HepG2 (cell line): ENCODE measurements around the gene CMIP. TPM values are rescaled to one million over a fixed set of nuclear protein-coding genes. Genes with fewer than 3 reads are reported as not detected.

Source experiments
- CHD4 ChIP-seq: fragments of 200-600 bp; sonication (generic); IDR thresholded peaks from 2 replicates; pipeline ENCODE4 v1.7.0; 2017; ENCODE audit warnings: mild to moderate bottlenecking, low read length, borderline replicate concordance
- CREM ChIP-seq, 2 experiments: sonication (generic) in 1 of 2; formaldehyde crosslinking in 1 of 2; IDR thresholded peaks; 2 replicates each; pipeline versions ENCODE4 v1.4.0 to v1.6.1; 2016 to 2020; ENCODE audit warnings: antibody characterized with exemption in 1 of 2, mild to moderate bottlenecking in 1 of 2, missing genetic modification reagents in 1 of 2
- HNRNPH1 ChIP-seq: fragments of 200-400 bp; formaldehyde crosslinking; optimal IDR thresholded peaks from 2 replicates; pipeline ENCODE3; 2017; ENCODE audit warnings: mild to moderate bottlenecking, low read depth, low read length
- HOXA3 ChIP-seq: sonication (generic); formaldehyde crosslinking; IDR thresholded peaks from 2 replicates; pipeline ENCODE4 v1.5.0; 2020; ENCODE audit warnings: missing genetic modification reagents
- IRF2 ChIP-seq: IDR thresholded peaks from 2 replicates; pipeline ENCODE4 v1.6.1; 2018; ENCODE audit warnings: missing genetic modification reagents, missing compliant biosample characterization
- IRX3 ChIP-seq: sonication (generic); formaldehyde crosslinking; IDR thresholded peaks from 2 replicates; pipeline ENCODE4 v1.8.1; 2023; ENCODE audit warnings: mild to moderate bottlenecking, low read depth, missing genetic modification reagents, borderline replicate concordance
- KLF9 ChIP-seq: IDR thresholded peaks from 2 replicates; pipeline ENCODE4 v1.6.1; 2016; ENCODE audit warnings: low read depth
- MIER3 ChIP-seq: IDR thresholded peaks from 2 replicates; pipeline ENCODE4 v1.6.1; 2016; ENCODE audit warnings: missing compliant biosample characterization, borderline replicate concordance
- MXI1 ChIP-seq: IDR thresholded peaks from 3 replicates; pipeline ENCODE4 v1.6.1; 2012; ENCODE audit warnings: low read depth, low read length, inconsistent platforms, borderline replicate concordance
- NR2F6 ChIP-seq, 2 experiments: IDR thresholded peaks; 2 replicates each; pipeline ENCODE4 v1.6.1; 2016; ENCODE audit warnings: antibody characterized with exemption in 1 of 2, mild to moderate bottlenecking in 1 of 2
- RARA ChIP-seq: IDR thresholded peaks from 2 replicates; pipeline ENCODE4 v1.6.1; 2016; ENCODE audit warnings: missing genetic modification reagents, missing compliant biosample characterization
- SP5 ChIP-seq: IDR thresholded peaks from 2 replicates; pipeline ENCODE4 v1.6.1; 2016; ENCODE audit warnings: low read depth, borderline replicate concordance
- TBX3 ChIP-seq: fragments of 450-650 bp; IDR thresholded peaks from 2 replicates; pipeline ENCODE4 v1.6.1; 2017; ENCODE audit warnings: antibody characterized with exemption, mild to moderate bottlenecking, inconsistent platforms, borderline replicate concordance
- ZNF30 ChIP-seq: sonication (generic); formaldehyde crosslinking; IDR thresholded peaks from 2 replicates; pipeline ENCODE4 v1.5.0; 2020; ENCODE audit warnings: mild to moderate bottlenecking, missing genetic modification reagents
- polyA plus RNA-seq, 8 experiments: library from polyadenylated mRNA; depleted of rRNA in 3 of 8; stranded (reverse) in 7 of 8; unstranded in 1 of 8; fragments of >200 nt; fragmentation: Illumina TruSeq in 4 of 8; extraction: Trizol in 4 of 8; gene quantifications; 2 replicates each; pipeline versions ENCODE4 v1.2.1 to v1.2.3, GENCODE V29; 2011 to 2016; ENCODE audit warnings: low read depth in 4 of 8, missing spikeins in 1 of 8, mixed read lengths in 1 of 8; ENCODE audit not compliant: insufficient read depth in 1 of 8
- total RNA-seq, 5 experiments: library from RNA; depleted of rRNA; stranded (reverse); fragments of >200 nt; fragmentation: Illumina TruSeq; extraction: Trizol; gene quantifications; 2 replicates each; pipeline ENCODE4 v1.2.3, GENCODE V29; 2016; ENCODE audit warnings: low read depth in 1 of 5
- TF ChIP-seq, protein P1 (sequence below): sonication (generic); formaldehyde crosslinking; IDR thresholded peaks from 2 replicates; pipeline ENCODE4 v1.4.0; 2020; ENCODE audit warnings: missing genetic modification reagents
- TF ChIP-seq, protein P2 (sequence below): sonication (generic); formaldehyde crosslinking; conservative IDR thresholded peaks from 2 replicates; pipeline ENCODE4 v1.8.0; 2022; ENCODE audit warnings: mild to moderate bottlenecking, moderate library complexity, missing genetic modification reagents
- TF ChIP-seq, protein P3 (sequence below): sonication (generic); formaldehyde crosslinking; IDR thresholded peaks from 2 replicates; pipeline ENCODE4 v1.5.0; 2020; ENCODE audit warnings: missing genetic modification reagents
- TF ChIP-seq, protein P4 (sequence below): sonication (generic); formaldehyde crosslinking; IDR thresholded peaks from 2 replicates; pipeline ENCODE4 v1.4.0; 2020; ENCODE audit warnings: missing genetic modification reagents
- TF ChIP-seq, protein P5 (sequence below): sonication (generic); formaldehyde crosslinking; IDR thresholded peaks from 2 replicates; pipeline ENCODE4 v1.4.0; 2020; ENCODE audit warnings: mild to moderate bottlenecking, missing genetic modification reagents
- TF ChIP-seq, protein P6 (sequence below): sonication (generic); formaldehyde crosslinking; IDR thresholded peaks from 2 replicates; pipeline ENCODE4 v1.4.0; 2020; ENCODE audit warnings: low read depth, mild to moderate bottlenecking, missing genetic modification reagents

CMIP gene
- total and polyA plus RNA-seq, 2 of the 13 experiments (the other 11 are each of a cell fraction or from before 2014, with no cell fraction given), result 10.9 to 18.1 TPM

DNA sequence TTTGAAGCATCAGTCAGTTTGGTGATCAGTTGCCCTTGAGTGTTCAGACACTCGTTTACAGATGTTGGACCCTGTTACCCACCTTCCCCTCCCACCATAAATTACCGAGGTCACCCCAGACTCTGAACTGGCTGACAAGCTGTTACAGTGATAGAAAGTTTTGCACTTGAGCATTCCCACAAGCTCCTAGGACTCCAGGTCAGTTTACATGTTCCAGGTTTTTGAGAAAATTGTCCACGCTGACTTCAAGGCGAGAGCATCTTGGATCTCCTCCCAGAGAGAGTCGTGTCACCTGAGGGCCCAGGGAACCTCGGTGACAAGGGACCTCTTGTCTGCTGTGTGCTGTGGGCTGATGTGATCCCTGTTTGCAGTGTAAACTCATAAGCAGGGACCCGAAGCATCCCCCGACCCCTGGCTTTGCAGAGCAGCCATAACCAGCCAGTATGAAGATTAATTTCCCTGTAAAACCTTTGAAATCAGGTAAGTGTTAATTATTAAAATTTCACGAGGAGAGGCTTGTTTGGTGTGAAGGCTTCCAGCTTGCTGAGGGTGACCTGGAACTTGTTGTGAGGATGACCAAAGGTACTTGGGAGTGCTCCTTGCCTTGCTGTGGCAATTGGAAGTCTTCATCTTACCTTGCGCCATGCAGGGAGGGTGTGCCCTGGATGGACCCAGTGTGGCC is 91.2 kb downstream of the CMIP start (continued):
- TF ChIP-seq CREM (IDR thresholded peaks at IDR 0.05) (peak; percentile 42; the same call in 1 of the 2 replicates), CREM (CRISPR knock-in tag; IDR thresholded peaks at IDR 0.05) (no peak), TBX3 (no peak), HOXA3 (CRISPR knock-in tag) (peak; percentile 27; the same call in 1 of the 2 replicates), IRF2 (CRISPR knock-in tag) (no peak; the same call in 1 of the 2 replicates), KLF9 (CRISPR knock-in tag) (no peak), HNRNPH1 (no peak), ZNF30 (CRISPR knock-in tag) (no peak), MIER3 (CRISPR knock-in tag) (no peak), SP5 (CRISPR knock-in tag) (peak; percentile 68), RARA (CRISPR knock-in tag) (peak; percentile 38; the same call in 1 of the 2 replicates), IRX3 (CRISPR knock-in tag) (no peak), MXI1 (no peak), NR2F6 (IDR thresholded peaks at IDR 0.05) (no peak), NR2F6 (CRISPR knock-in tag; IDR thresholded peaks at IDR 0.05) (no peak; the same call in 1 of the 2 replicates), CHD4 (no peak)
- TF ChIP-seq, protein P1, sequence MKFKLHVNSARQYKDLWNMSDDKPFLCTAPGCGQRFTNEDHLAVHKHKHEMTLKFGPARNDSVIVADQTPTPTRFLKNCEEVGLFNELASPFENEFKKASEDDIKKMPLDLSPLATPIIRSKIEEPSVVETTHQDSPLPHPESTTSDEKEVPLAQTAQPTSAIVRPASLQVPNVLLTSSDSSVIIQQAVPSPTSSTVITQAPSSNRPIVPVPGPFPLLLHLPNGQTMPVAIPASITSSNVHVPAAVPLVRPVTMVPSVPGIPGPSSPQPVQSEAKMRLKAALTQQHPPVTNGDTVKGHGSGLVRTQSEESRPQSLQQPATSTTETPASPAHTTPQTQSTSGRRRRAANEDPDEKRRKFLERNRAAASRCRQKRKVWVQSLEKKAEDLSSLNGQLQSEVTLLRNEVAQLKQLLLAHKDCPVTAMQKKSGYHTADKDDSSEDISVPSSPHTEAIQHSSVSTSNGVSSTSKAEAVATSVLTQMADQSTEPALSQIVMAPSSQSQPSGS (CRISPR knock-in tag), result peak; percentile 34; the same call in 1 of the 2 replicates
- TF ChIP-seq, protein P2, sequence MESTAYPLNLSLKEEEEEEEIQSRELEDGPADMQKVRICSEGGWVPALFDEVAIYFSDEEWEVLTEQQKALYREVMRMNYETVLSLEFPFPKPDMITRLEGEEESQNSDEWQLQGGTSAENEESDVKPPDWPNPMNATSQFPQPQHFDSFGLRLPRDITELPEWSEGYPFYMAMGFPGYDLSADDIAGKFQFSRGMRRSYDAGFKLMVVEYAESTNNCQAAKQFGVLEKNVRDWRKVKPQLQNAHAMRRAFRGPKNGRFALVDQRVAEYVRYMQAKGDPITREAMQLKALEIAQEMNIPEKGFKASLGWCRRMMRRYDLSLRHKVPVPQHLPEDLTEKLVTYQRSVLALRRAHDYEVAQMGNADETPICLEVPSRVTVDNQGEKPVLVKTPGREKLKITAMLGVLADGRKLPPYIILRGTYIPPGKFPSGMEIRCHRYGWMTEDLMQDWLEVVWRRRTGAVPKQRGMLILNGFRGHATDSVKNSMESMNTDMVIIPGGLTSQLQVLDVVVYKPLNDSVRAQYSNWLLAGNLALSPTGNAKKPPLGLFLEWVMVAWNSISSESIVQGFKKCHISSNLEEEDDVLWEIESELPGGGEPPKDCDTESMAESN (CRISPR knock-in tag), result no peak
- TF ChIP-seq, protein P3, sequence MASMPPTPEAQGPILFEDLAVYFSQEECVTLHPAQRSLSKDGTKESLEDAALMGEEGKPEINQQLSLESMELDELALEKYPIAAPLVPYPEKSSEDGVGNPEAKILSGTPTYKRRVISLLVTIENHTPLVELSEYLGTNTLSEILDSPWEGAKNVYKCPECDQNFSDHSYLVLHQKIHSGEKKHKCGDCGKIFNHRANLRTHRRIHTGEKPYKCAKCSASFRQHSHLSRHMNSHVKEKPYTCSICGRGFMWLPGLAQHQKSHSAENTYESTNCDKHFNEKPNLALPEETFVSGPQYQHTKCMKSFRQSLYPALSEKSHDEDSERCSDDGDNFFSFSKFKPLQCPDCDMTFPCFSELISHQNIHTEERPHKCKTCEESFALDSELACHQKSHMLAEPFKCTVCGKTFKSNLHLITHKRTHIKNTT (CRISPR knock-in tag), result no peak
- TF ChIP-seq, protein P4, sequence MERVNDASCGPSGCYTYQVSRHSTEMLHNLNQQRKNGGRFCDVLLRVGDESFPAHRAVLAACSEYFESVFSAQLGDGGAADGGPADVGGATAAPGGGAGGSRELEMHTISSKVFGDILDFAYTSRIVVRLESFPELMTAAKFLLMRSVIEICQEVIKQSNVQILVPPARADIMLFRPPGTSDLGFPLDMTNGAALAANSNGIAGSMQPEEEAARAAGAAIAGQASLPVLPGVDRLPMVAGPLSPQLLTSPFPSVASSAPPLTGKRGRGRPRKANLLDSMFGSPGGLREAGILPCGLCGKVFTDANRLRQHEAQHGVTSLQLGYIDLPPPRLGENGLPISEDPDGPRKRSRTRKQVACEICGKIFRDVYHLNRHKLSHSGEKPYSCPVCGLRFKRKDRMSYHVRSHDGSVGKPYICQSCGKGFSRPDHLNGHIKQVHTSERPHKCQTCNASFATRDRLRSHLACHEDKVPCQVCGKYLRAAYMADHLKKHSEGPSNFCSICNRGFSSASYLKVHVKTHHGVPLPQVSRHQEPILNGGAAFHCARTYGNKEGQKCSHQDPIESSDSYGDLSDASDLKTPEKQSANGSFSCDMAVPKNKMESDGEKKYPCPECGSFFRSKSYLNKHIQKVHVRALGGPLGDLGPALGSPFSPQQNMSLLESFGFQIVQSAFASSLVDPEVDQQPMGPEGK (CRISPR knock-in tag), result 0 out of 2 replicates have a peak, but pooled peaks have one; percentile 11
- TF ChIP-seq, protein P5, sequence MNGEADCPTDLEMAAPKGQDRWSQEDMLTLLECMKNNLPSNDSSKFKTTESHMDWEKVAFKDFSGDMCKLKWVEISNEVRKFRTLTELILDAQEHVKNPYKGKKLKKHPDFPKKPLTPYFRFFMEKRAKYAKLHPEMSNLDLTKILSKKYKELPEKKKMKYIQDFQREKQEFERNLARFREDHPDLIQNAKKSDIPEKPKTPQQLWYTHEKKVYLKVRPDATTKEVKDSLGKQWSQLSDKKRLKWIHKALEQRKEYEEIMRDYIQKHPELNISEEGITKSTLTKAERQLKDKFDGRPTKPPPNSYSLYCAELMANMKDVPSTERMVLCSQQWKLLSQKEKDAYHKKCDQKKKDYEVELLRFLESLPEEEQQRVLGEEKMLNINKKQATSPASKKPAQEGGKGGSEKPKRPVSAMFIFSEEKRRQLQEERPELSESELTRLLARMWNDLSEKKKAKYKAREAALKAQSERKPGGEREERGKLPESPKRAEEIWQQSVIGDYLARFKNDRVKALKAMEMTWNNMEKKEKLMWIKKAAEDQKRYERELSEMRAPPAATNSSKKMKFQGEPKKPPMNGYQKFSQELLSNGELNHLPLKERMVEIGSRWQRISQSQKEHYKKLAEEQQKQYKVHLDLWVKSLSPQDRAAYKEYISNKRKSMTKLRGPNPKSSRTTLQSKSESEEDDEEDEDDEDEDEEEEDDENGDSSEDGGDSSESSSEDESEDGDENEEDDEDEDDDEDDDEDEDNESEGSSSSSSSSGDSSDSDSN (CRISPR knock-in tag), result no peak
- TF ChIP-seq, protein P6, sequence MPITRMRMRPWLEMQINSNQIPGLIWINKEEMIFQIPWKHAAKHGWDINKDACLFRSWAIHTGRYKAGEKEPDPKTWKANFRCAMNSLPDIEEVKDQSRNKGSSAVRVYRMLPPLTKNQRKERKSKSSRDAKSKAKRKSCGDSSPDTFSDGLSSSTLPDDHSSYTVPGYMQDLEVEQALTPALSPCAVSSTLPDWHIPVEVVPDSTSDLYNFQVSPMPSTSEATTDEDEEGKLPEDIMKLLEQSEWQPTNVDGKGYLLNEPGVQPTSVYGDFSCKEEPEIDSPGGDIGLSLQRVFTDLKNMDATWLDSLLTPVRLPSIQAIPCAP, result no peak
